ENCODE results near the gene RHEB.

- TF ChIP-seq, protein P1, sequence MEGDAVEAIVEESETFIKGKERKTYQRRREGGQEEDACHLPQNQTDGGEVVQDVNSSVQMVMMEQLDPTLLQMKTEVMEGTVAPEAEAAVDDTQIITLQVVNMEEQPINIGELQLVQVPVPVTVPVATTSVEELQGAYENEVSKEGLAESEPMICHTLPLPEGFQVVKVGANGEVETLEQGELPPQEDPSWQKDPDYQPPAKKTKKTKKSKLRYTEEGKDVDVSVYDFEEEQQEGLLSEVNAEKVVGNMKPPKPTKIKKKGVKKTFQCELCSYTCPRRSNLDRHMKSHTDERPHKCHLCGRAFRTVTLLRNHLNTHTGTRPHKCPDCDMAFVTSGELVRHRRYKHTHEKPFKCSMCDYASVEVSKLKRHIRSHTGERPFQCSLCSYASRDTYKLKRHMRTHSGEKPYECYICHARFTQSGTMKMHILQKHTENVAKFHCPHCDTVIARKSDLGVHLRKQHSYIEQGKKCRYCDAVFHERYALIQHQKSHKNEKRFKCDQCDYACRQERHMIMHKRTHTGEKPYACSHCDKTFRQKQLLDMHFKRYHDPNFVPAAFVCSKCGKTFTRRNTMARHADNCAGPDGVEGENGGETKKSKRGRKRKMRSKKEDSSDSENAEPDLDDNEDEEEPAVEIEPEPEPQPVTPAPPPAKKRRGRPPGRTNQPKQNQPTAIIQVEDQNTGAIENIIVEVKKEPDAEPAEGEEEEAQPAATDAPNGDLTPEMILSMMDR (IDR thresholded peaks at IDR 0.05) = no peak
- no peak for TF ChIP-seq POLR2A (IDR thresholded peaks at IDR 0.05)
Observed at GRCh38 chr7:151437159-151437553, 82.5 kb downstream of the RHEB start.

Measured in Peyer's patch (tissue), 4 donors.